Activated naive CD8-positive, alpha-beta T cell treated with anti-CD3 and anti-CD28 coated beads, Interleukin-2, amount 10 ng/mL, durations not matched to agents 7 days and 5 days (primary cell): Measurements from ENCODE around the gene TMEM98. TPM values are rescaled to one million over a fixed set of nuclear protein-coding genes. Genes with fewer than 3 reads are reported as not detected.
"Not testable (repeated sequence)": the region's sequence is repeated elsewhere in the genome, so short reads cannot be mapped to it uniquely, and the experiment has no call there.

Experiments used
- ATAC-seq: fragments of 150-1000 bp; cut with Tn5 transposase; one replicate; pipeline ENCODE4 v1.10.0; 2021; ENCODE audit warnings: low read depth, moderate library complexity
- POLR2A ChIA-PET: fragments of 350-600 bp; sonication (Branson Sonifier 250); formaldehyde crosslinking; loops from one replicate; lab custom pipeline; 2021; ENCODE audit warnings: antibody characterized with exemption; lab: Charles Lee
- DNase-seq: peaks from one replicate; pipeline ENCODE4 v3.0.0; 2021
- H3K27ac Mint-ChIP-seq: one replicate; pipeline ENCODE4 v1.8.0; 2022; ENCODE audit warnings: mild to moderate bottlenecking, mixed read lengths
- H3K27me3 Mint-ChIP-seq: one replicate; pipeline ENCODE4 v1.8.0; 2022; ENCODE audit warnings: mild to moderate bottlenecking, moderate library complexity, mixed read lengths
- H3K36me3 Mint-ChIP-seq: one replicate; pipeline ENCODE4 v1.8.0; 2021; ENCODE audit warnings: mild to moderate bottlenecking, mixed read lengths
- H3K4me1 Mint-ChIP-seq: one replicate; pipeline ENCODE4 v1.8.0; 2021; ENCODE audit warnings: mixed read lengths
- H3K4me3 Mint-ChIP-seq: one replicate; pipeline ENCODE4 v1.8.0; 2022; ENCODE audit warnings: mild to moderate bottlenecking, moderate library complexity, mixed read lengths
- H3K9me3 Mint-ChIP-seq: one replicate; pipeline ENCODE4 v1.8.0; 2021; ENCODE audit warnings: mixed read lengths
- total RNA-seq, 2 experiments: library from RNA; stranded (reverse); gene quantifications; one replicate each; pipeline ENCODE4 v1.2.3, GENCODE V29; 2021

TMEM98 gene
- total RNA-seq, 2 experiments from 2014 or later, result not detected

DNA sequence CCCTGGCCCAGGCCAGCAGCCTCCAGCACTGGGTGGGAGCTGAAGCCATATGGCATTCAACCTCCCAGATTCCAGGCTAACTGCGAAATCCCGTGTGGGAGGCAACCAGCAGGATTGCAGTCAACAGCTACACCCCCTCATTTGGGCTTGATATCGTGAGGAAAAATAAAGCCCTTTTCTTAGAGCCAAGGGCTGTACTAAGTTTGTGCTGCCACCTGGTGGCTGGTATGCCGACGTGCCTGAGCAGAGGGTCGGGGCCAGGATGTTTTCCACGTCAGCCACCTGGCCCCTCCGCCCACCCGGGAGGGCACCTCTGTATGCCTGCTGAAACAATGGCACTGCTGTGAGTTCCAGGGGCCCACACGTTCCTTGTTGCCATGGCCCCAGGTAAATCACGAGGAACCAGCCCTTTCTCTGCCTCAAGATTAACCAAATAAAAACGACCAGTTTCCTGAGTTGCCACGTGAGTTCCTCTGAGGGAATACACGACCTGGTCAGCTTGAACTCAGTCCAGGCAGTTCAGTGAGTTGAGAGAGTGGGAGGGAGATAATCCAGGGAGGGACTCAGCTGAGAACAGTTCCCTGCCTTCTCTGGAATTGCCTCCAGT is 9.0 kb downstream of the TMEM98 start:
- Mint-ChIP-seq H3K36me3 (no peaks in the 10 kb centered on the region), H3K4me1 (no peaks in the 10 kb centered on the region), H3K27me3 (peaks cover 10% of the 10 kb centered on the region), H3K9me3 (peaks cover 2% of the 10 kb centered on the region), H3K27ac (no peak overlapping the region), H3K4me3 (no peak overlapping the region)
- ATAC-seq, result peak; percentile 70
- POLR2A ChIA-PET, result no interaction called here
- peak; percentile 67 for DNase-seq

DNA sequence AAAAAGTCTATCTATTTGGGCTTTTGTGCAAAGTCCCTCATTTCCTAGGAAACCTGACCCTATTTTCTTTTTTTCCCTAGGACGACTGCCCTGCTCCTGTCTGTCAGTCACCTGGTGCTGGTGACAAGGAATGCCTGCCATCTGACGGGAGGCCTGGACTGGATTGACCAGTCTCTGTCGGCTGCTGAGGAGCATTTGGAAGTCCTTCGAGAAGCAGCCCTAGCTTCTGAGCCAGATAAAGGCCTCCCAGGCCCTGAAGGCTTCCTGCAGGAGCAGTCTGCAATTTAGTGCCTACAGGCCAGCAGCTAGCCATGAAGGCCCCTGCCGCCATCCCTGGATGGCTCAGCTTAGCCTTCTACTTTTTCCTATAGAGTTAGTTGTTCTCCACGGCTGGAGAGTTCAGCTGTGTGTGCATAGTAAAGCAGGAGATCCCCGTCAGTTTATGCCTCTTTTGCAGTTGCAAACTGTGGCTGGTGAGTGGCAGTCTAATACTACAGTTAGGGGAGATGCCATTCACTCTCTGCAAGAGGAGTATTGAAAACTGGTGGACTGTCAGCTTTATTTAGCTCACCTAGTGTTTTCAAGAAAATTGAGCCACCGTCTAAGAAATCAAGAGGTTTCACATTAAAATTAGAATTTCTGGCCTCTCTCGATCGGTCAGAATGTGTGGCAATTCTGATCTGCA is 12.9 kb downstream of the TMEM98 start:
- Mint-ChIP-seq H3K27me3 (peaks cover 10% of the 10 kb centered on the region), H3K36me3 (no peaks in the 10 kb centered on the region), H3K4me1 (no peaks in the 10 kb centered on the region), H3K27ac (no peak overlapping the region), H3K4me3 (no peak overlapping the region), H3K9me3 (peaks cover 2% of the 10 kb centered on the region)
- no peak for DNase-seq
- no peak for ATAC-seq
- POLR2A ChIA-PET, result no interaction called here

DNA sequence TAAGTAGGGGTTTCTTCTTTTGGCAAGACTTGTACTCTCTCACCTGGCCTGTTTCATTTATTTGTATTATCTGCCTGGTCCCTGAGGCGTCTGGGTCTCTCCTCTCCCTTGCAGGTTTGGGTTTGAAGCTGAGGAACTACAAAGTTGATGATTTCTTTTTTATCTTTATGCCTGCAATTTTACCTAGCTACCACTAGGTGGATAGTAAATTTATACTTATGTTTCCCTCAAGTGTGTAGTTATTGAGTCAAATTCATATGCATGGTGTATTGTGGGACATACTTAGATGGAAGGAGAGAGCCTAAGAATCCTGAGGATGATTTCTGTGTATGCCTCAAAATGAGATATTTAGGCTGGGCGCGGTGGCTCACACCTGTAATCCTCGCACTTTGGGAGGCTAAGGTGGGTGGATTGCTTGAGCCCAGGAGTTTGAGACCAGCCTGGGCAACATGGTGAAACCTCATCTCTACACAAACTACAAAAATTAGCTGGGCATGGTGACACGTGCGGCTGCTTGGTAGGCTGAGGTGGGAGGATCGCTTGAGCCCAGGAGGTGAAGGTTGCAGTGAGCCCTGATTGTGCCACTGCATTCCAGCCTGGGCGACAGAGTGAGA is 13.6 kb downstream of the TMEM98 start:
- DNase-seq (no peak), ATAC-seq (no peak)
- POLR2A ChIA-PET, result no interaction called here
- Mint-ChIP-seq H3K36me3 (no peaks in the 10 kb centered on the region), H3K27ac (no peak overlapping the region), H3K9me3 (peaks cover 2% of the 10 kb centered on the region), H3K4me1 (no peaks in the 10 kb centered on the region), H3K27me3 (peaks cover 14% of the 10 kb centered on the region), H3K4me3 (no peak overlapping the region)

DNA sequence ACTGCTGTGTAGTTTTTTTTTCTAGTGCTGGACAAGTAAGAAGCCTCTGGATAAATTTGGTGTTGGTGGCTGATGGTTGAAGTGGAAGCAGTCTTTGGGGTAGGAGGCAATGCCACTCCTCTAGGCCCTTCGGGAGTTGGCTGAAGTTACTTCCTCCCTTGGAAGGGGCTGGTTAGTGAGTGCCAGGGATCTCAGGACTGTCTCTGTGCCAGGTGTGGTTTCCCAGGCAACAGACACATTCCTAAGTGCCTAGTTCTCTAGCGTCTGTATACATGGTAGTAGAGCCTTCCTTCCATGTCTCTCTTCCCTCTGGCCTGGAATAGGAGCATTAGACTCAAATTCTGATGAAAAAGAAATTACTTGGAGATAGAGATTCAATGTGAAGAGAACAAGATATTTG is 15.3 kb downstream of the TMEM98 start:
- POLR2A ChIA-PET, result no interaction called here
- peaks cover 2% of the 10 kb centered on the region for H3K9me3 Mint-ChIP-seq
- no peak for DNase-seq
- no peaks in the 10 kb centered on the region for H3K36me3 Mint-ChIP-seq
- H3K27ac Mint-ChIP-seq, result no peak overlapping the region
- H3K4me1 Mint-ChIP-seq, result no peaks in the 10 kb centered on the region
- H3K27me3 Mint-ChIP-seq, result peaks cover 15% of the 10 kb centered on the region
- H3K4me3 Mint-ChIP-seq, result no peak overlapping the region
- no peak for ATAC-seq

DNA sequence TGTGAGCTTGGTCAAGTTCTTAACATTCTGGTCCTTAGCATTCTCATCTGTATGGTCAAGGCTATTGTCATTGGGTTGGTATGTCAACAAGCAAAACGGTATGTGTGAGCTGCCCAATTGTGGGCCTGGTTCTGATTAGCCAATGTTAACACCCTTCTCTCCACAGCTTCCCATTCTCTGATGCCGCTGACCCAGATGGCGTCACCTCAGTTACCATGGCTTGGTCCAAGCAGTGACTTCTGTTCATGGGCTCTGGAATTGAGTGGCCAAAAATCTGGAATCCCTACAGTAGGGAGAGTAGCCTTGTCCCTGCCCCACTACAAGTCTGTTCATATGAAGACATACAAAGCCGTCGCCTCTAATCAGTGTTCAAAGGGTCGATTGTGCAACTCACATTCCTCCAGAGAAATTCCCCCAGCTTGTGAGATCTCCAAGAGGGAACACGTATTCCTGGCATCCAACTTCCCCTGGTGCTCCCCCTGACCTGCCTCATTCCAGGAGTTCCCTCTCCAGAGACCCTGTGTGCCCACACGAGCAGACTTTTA is 15.8 kb downstream of the TMEM98 start:
- Mint-ChIP-seq H3K4me3 (no peak overlapping the region), H3K27ac (no peak overlapping the region)
- POLR2A ChIA-PET, result no interaction called here

DNA sequence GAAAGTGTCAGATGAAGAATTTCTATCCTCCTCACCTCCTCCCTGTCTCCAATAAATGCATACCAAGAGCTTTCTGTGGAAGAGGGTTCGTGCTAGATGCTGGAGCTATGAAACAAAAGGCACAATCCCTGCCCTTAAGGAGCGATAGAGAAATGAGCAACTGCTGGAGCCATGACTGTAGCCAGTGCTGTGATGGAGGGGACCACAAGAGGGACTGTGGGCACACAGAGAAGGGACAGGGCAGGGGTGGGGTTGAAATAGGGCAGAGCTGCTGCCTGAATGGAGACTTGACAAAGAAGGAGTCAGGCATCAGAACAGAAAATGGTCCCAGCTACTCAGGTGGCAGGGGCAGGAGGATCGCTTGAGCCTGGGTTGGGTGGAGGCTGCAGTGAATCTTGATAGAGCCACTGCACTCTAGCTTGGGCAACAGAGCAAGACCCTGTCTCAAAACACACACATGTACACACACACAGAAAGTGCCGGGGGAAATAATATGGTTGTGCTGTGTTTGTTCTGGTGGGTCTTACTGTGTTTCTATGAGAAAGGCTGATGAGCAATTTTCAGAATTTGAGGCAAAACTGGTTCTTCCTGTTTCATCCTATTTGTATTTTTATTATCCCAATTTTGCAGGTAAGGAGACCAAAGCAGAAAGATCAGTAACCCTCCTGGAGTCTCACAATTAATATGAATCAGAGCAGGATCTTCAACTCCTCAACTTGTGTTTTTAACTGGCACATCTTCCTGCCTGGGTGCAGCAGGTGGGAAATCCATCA is 16.5 kb downstream of the TMEM98 start:
- no peaks in the 10 kb centered on the region for H3K4me1 Mint-ChIP-seq
- ATAC-seq (no peak), DNase-seq (no peak)
- H3K9me3 Mint-ChIP-seq, result peaks cover 2% of the 10 kb centered on the region
- H3K27me3 Mint-ChIP-seq, result peaks cover 19% of the 10 kb centered on the region
- POLR2A ChIA-PET, result no interaction called here
- H3K36me3 Mint-ChIP-seq, result no peaks in the 10 kb centered on the region
- H3K4me3 Mint-ChIP-seq, result no peak overlapping the region
- H3K27ac Mint-ChIP-seq, result no peak overlapping the region

More for the DNA sequence above, 15.8 kb downstream of the TMEM98 start:
- no peak for ATAC-seq
- DNase-seq, result no peak
- Mint-ChIP-seq H3K27me3 (peaks cover 18% of the 10 kb centered on the region), H3K36me3 (no peaks in the 10 kb centered on the region), H3K9me3 (peaks cover 2% of the 10 kb centered on the region), H3K4me1 (no peaks in the 10 kb centered on the region)

DNA sequence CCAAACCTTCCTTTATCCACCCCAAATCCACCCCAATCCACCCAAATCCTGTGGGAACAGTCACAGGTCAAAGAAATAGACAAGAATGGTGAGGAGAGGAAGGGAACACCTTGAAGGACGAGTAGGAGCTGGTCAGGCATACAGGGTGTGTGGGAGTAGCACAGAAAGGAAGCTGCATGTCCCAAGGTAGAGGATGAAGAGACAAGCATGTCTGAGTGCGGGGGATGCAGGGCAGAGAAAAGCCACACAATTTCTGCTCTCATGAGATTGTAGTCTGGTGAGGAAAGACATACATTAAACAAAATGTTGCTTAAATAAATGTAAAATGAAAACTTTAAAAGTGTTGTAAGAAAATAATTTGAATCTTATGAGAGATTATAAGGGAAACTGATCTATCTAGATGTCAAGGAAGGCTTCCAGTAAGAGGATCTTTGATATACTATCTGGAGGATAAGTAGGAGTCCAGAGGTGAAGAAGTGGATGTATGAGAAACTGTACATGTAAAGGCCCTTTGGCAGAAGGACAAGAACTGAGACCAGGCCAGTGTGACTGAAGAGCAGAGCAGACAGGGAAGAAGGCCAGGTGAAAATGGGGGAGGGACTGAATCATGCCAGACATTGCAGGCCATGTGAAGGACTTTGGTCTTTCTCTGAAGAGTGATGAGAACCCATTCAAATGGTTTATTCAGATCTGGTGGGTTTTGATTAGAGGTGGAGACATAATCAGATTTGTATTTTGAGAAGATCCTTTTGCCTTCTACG is 18.6 kb downstream of the TMEM98 start:
- ATAC-seq (no peak), DNase-seq (no peak)
- no peak overlapping the region for H3K27ac Mint-ChIP-seq
- H3K9me3 Mint-ChIP-seq, result no peaks in the 10 kb centered on the region
- no peaks in the 10 kb centered on the region for H3K36me3 Mint-ChIP-seq
- H3K4me1 Mint-ChIP-seq, result no peaks in the 10 kb centered on the region
- POLR2A ChIA-PET, result no interaction called here
- H3K27me3 Mint-ChIP-seq, result peaks cover 16% of the 10 kb centered on the region
- no peak overlapping the region for H3K4me3 Mint-ChIP-seq

DNA sequence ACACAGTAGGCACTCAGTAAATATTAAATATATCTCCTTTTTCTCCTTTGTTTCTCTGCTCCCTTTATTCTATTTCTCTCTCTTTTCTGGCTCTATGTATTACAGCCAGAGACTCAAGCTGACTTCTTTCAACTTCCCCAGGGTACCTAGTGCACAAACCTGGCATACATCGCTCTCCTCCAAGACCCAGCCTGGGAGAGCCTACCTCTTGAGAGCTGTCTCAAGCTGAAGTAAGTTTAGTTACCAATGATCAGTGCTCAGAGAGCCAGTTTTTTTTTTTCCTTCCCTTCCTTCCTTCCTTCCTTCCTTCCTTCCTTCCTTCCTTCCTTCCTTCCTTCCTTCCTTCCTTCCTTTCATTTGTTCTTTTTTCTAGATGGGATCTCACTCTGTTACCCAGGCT is 19.8 kb downstream of the TMEM98 start:
- Mint-ChIP-seq H3K4me1 (no peaks in the 10 kb centered on the region), H3K27me3 (peaks cover 17% of the 10 kb centered on the region), H3K36me3 (no peaks in the 10 kb centered on the region), H3K4me3 (no peak overlapping the region), H3K27ac (no peak overlapping the region), H3K9me3 (no peaks in the 10 kb centered on the region)
- POLR2A ChIA-PET, result no interaction called here
- DNase-seq (no peak), ATAC-seq (no peak)

DNA sequence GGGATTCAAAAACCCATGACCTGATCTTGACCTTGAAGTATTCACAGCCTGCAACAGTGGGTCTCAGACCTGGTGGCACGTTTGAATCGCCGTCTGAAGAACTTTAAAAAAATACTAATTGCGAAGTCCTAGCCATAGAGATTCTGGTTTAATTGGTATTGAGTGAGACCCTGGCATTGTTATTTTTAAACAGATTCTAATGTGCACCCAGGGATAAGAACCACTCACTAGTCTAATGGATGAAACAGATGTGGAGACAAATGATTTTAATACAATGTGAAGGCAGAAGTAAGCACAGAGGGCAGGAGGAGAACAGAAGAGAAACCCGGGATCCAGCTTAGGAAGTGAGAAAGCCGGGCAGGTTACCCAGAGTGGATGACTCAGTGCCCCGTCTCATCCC is 21.2 kb downstream of the TMEM98 start:
- no peaks in the 10 kb centered on the region for H3K36me3 Mint-ChIP-seq
- H3K9me3 Mint-ChIP-seq, result no peaks in the 10 kb centered on the region
- no peak overlapping the region for H3K4me3 Mint-ChIP-seq
- no peak for DNase-seq
- no peak overlapping the region for H3K27ac Mint-ChIP-seq
- POLR2A ChIA-PET, result no interaction called here
- no peaks in the 10 kb centered on the region for H3K4me1 Mint-ChIP-seq
- peaks cover 21% of the 10 kb centered on the region for H3K27me3 Mint-ChIP-seq
- ATAC-seq, result no peak

DNA sequence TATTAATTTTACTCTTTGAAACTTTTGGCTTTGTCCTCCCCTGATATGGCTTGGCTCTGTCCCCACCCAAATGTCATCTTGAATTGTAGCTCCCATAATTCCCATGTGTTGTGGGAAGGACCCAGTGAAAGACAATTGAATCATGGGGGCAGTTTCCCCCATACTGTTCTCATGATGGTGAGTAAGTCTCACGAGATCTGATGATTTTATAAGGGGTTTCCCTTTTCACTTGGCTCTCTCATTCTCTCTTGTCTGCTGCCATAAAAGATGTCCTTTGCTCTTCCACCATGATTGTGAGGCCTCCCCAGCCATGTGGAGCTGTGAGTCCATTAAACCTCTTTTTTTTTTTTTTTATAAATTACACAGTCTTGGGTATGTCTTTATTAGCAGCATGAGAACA is 24.5 kb downstream of the TMEM98 start:
- H3K36me3 Mint-ChIP-seq, H3K9me3 Mint-ChIP-seq, H3K27ac Mint-ChIP-seq, DNase-seq, H3K4me3 Mint-ChIP-seq, ATAC-seq, POLR2A ChIA-PET, H3K4me1 Mint-ChIP-seq: not testable (repeated sequence)
- peaks cover 32% of the 10 kb centered on the region for H3K27me3 Mint-ChIP-seq

DNA sequence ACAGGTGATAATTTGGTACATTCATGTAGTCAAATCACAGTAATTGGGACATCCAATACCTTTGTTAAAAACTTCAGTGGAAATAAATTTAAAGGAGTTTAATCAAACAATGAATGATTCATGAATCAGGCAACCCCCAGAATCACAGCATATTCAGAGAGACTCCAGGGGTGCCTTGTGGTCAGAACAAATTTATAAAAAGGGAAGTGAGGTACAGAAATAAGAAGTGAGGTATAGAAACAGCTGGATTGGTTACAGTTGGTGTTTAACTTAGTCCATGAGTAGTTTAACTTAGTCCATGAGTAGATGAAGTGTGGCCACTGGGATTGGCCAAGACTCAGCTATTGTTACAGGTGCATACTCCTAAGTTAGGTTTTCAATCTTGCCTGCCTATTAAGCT is 25.1 kb downstream of the TMEM98 start:
- peaks cover 35% of the 10 kb centered on the region for H3K27me3 Mint-ChIP-seq
- DNase-seq (no peak), ATAC-seq (no peak)
- H3K4me3 Mint-ChIP-seq, result no peak overlapping the region
- no peak overlapping the region for H3K27ac Mint-ChIP-seq
- no peaks in the 10 kb centered on the region for H3K36me3 Mint-ChIP-seq
- no peaks in the 10 kb centered on the region for H3K9me3 Mint-ChIP-seq
- POLR2A ChIA-PET, result no interaction called here
- H3K4me1 Mint-ChIP-seq, result no peaks in the 10 kb centered on the region

DNA sequence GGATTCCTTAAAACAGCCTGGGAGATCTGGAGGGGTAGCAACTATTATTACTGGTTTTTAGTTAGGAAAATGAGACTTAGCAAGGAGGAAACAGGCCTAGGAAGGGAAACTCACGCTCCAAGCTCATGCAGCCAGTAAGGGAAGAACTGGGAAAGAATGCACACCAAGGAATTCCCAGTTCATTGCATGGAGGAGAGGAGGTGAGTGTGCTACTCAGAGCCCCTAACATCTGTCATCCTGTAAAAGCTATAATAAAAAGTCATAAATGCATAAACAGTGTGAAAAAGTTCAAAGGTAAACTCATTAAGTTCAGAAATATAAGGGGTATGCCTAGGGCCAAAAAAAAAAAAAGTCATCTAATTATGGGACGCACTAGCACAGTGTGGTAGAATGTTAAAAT is 25.9 kb downstream of the TMEM98 start:
- Mint-ChIP-seq H3K4me1 (no peaks in the 10 kb centered on the region), H3K36me3 (no peaks in the 10 kb centered on the region), H3K27ac (no peak overlapping the region), H3K27me3 (peaks cover 35% of the 10 kb centered on the region), H3K4me3 (no peak overlapping the region), H3K9me3 (no peaks in the 10 kb centered on the region)
- no peak for ATAC-seq
- DNase-seq, result no peak
- POLR2A ChIA-PET, result no interaction called here

DNA sequence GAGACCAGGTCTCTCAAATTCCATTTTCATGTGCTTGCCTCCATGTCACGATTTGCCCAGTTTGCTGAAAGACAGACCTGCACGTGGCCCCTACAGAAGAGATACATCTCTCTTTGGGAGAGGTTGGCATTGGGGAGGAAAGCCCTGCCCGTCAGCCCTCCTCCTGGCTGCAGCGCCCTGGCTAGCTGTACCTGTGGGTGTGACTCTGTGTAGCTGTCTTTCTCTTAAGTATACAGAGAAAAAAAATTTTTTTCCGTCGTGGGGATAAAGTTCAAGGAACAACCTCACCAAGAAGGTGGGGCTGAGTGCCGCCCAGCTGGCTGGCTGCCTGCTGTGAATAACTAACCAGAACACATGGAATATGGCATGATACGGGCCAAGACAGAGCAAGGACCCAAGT is 26.5 kb downstream of the TMEM98 start:
- DNase-seq, result no peak
- no peaks in the 10 kb centered on the region for H3K36me3 Mint-ChIP-seq
- ATAC-seq, result no peak
- peaks cover 35% of the 10 kb centered on the region for H3K27me3 Mint-ChIP-seq
- POLR2A ChIA-PET, result no interaction called here
- no peaks in the 10 kb centered on the region for H3K9me3 Mint-ChIP-seq
- H3K27ac Mint-ChIP-seq, result no peak overlapping the region
- H3K4me1 Mint-ChIP-seq, result no peaks in the 10 kb centered on the region
- H3K4me3 Mint-ChIP-seq, result no peak overlapping the region
